SU-DHL-6 (cell line): ENCODE data around the gene ASAP2.
"Not testable (repeated sequence)": the region's sequence is repeated elsewhere in the genome, so short reads cannot be mapped to it uniquely, and the experiment has no call there.

Source experiments
- H2AFZ ChIP-seq: fragments of 200-600 bp; sonication (generic); 2 replicates; pipeline ENCODE4 v1.6.1; 2014; ENCODE audit warnings: low read depth, mild to moderate bottlenecking, moderate library complexity, mixed read lengths, antibody characterized with exemption, low read length; ENCODE audit not compliant: severe bottlenecking
- H3F3A ChIP-seq: fragments of 200-600 bp; shearing (Covaris generic); 2 replicates; pipeline ENCODE4 v1.6.0; 2016; ENCODE audit warnings: antibody characterized with exemption, mild to moderate bottlenecking; ENCODE audit not compliant: insufficient read depth
- H3K27ac ChIP-seq: fragments of 200-600 bp; sonication (generic); 2 replicates; pipeline ENCODE4 v1.5.1; 2016; ENCODE audit warnings: low read depth, mild to moderate bottlenecking, low read length, moderate library complexity, mixed read lengths
- H3K27me3 ChIP-seq: fragments of 200-600 bp; sonication (generic), shearing (Covaris generic); 2 replicates; pipeline ENCODE4 v1.6.0; 2014; ENCODE audit warnings: mild to moderate bottlenecking, low read length
- H3K36me3 ChIP-seq: fragments of 200-600 bp; sonication (generic); 2 replicates; pipeline ENCODE4 v1.6.1; 2014; ENCODE audit warnings: mild to moderate bottlenecking, low read length, mixed read lengths
- H3K4me2 ChIP-seq: fragments of 300-600, 200-600 bp; shearing (Covaris generic), sonication (generic); 2 replicates; pipeline ENCODE4 v1.6.0; 2014; ENCODE audit warnings: low read length, low read depth, mild to moderate bottlenecking; ENCODE audit not compliant: poor library complexity, severe bottlenecking
- H3K4me3 ChIP-seq: fragments of 200-600 bp; sonication (generic); 2 replicates; pipeline ENCODE4 v1.5.1; 2014; ENCODE audit warnings: antibody characterized with exemption, low read length, mild to moderate bottlenecking, mixed read lengths; ENCODE audit not compliant: insufficient read depth, poor library complexity, severe bottlenecking
- H3K79me2 ChIP-seq: fragments of 200-600 bp; sonication (generic); 2 replicates; pipeline ENCODE4 v1.6.1; 2014; ENCODE audit warnings: mild to moderate bottlenecking, low read length, moderate library complexity; ENCODE audit not compliant: insufficient read depth
- H3K9ac ChIP-seq: fragments of 200-600 bp; sonication (generic); 2 replicates; pipeline ENCODE4 v1.7.0; 2014; ENCODE audit warnings: mild to moderate bottlenecking, low read length
- H3K9me2 ChIP-seq: fragments of 200-600 bp; sonication (generic); replicated peaks from 2 replicates; pipeline ENCODE4 v1.6.1; 2014; ENCODE audit warnings: low read length; ENCODE audit not compliant: insufficient read depth
- H3K9me3 ChIP-seq: fragments of 200-600 bp; sonication (generic); 2 replicates; pipeline ENCODE4 v1.6.1; 2014; ENCODE audit warnings: low read length, mixed read lengths; ENCODE audit not compliant: insufficient read depth
- H4K20me1 ChIP-seq: fragments of 200-600 bp; sonication (generic); 2 replicates; pipeline ENCODE4 v1.6.1; 2014; ENCODE audit warnings: low read depth, mild to moderate bottlenecking, antibody characterized with exemption, low read length, moderate library complexity, mixed read lengths
- CTCF ChIP-seq: fragments of 200-600 bp; sonication (generic); IDR thresholded peaks from one replicate; pipeline ENCODE4 v1.5.1; 2017; ENCODE audit warnings: antibody characterized with exemption, mild to moderate bottlenecking, low read length, moderate library complexity; ENCODE audit not compliant: insufficient read depth, poor library complexity, severe bottlenecking
- EZH2phosphoT487 ChIP-seq: fragments of 200-600 bp; sonication (generic), shearing (Covaris generic); conservative IDR thresholded peaks from 2 replicates; pipeline ENCODE4 v1.6.1; 2018; ENCODE audit warnings: mild to moderate bottlenecking, antibody characterized with exemption, low read length, moderate library complexity, mixed read lengths

ASAP2 gene

GRCh38 chr2:9266711-9267110 is 60.1 kb downstream of the ASAP2 start:
- no peaks in the 10 kb centered on the region for H3K9me3 ChIP-seq
- H3K9ac ChIP-seq = no peak overlapping the region
- no peaks in the 10 kb centered on the region for H3K79me2 ChIP-seq
- H3K36me3 ChIP-seq = no peaks in the 10 kb centered on the region
- H3K27ac ChIP-seq = no peak overlapping the region
- no peak overlapping the region for H3K4me2 ChIP-seq
- H4K20me1 ChIP-seq = no peaks in the 10 kb centered on the region
- H3F3A ChIP-seq = no peaks in the 10 kb centered on the region
- no peaks in the 10 kb centered on the region for H3K27me3 ChIP-seq
- H2AFZ ChIP-seq = no peak overlapping the region
- H3K9me2 ChIP-seq = no peaks in the 10 kb centered on the region
- no peak overlapping the region for H3K4me3 ChIP-seq
- TF ChIP-seq EZH2phosphoT487 (no peak), CTCF (no peak)

- H3K79me2 ChIP-seq, H2AFZ ChIP-seq, H3K27ac ChIP-seq, H3K9ac ChIP-seq, H3K9me2 ChIP-seq, H4K20me1 ChIP-seq, H3F3A ChIP-seq, H3K27me3 ChIP-seq, H3K4me2 ChIP-seq, H3K36me3 ChIP-seq, H3K9me3 ChIP-seq, H3K4me3 ChIP-seq: not testable (repeated sequence)
These were observed 60.7 kb downstream of the ASAP2 start for GRCh38 chr2:9267286-9267685.

GRCh38 chr2:9268301-9269080 is 61.9 kb downstream of the ASAP2 start:
- H3K9me3 ChIP-seq = no peaks in the 10 kb centered on the region
- no peaks in the 10 kb centered on the region for H4K20me1 ChIP-seq
- no peaks in the 10 kb centered on the region for H3K27me3 ChIP-seq
- no peak overlapping the region for H3K9ac ChIP-seq
- no peaks in the 10 kb centered on the region for H3F3A ChIP-seq
- TF ChIP-seq CTCF (no peak), EZH2phosphoT487 (no peak)
- H3K9me2 ChIP-seq = no peaks in the 10 kb centered on the region
- H3K4me3 ChIP-seq = no peak overlapping the region
- no peak overlapping the region for H3K27ac ChIP-seq
- H3K36me3 ChIP-seq = no peaks in the 10 kb centered on the region
- H3K79me2 ChIP-seq = no peaks in the 10 kb centered on the region
- no peak overlapping the region for H2AFZ ChIP-seq
- no peak overlapping the region for H3K4me2 ChIP-seq

GRCh38 chr2:9269295-9269694 is 62.7 kb downstream of the ASAP2 start:
- Histone ChIP-seq H3K4me2 (no peak overlapping the region), H3K27ac (no peak overlapping the region), H3K27me3 (no peaks in the 10 kb centered on the region), H3K9me3 (no peaks in the 10 kb centered on the region), H4K20me1 (no peaks in the 10 kb centered on the region), H3K36me3 (no peaks in the 10 kb centered on the region), H3K79me2 (no peaks in the 10 kb centered on the region), H3K4me3 (no peak overlapping the region), H3K9me2 (no peaks in the 10 kb centered on the region), H2AFZ (no peak overlapping the region), H3F3A (no peaks in the 10 kb centered on the region), H3K9ac (no peak overlapping the region)
- TF ChIP-seq CTCF (no peak), EZH2phosphoT487 (no peak)
